Measurements from ENCODE around the gene RGS9.
"Not testable (repeated sequence)": the region's sequence is repeated elsewhere in the genome, so short reads cannot be mapped to it uniquely, and the experiment has no call there.

The RGS9 gene

DNA sequence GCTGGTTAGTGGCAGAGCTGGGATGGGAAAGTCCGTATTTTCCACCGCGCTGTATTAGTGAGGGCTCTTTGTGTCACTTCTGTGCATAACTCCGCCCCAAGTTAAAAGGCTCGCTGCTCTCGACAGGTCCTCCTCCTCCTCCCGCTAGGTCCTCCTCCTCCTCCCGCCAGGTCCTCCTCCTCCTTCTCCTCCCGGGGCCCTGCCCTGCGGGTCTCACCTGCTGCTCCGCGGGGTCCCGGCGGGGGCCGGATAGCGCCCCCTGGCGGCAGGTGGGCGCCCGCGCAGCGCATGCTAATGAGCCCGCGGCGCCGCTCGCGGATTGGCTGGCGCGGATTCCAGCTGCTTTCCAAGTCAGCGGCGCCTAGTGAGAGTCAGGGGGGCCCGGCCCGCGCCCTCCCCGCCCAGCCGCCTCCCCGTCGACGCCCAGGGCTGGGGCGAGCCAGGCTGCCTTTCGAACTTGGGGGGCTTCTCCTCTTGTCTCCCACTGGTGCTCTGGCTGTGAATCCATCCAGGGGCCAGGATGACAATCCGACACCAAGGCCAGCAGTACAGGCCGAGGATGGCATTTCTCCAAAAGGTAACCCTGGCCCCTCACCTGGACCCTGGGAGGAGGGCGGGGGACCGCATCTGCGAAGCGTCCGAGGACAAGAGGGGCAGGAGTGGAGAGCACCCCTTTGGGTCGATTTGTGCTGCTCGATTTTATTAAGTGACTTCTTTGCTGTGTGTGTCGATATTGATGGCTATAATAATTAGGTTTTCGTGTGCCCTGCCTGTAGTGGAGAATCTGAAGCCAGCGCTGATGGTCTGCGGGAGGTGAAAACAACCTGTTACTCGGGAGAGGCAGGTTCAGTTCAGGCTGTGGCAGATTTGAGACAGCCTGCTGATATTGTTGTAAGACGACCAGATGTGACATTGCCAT, at the start of gene RGS9:
Gene RGS9, plus strand, starts transcription at position 350 of the 919 bp plus-strand sequence. Its CDS starts 171 bp downstream, at position 521.
- DNase-seq (ENCODE audit: low read depth in 2 of 3, low spot score in 1 of 3): peak; percentile 49 to 68 (median 64)

GRCh38 chr17:65088621-65089360, 48.4 kb upstream of the RGS9 start:
- DNase-seq (ENCODE audit: low read depth in 2 of 3, low spot score in 1 of 3): no peak

DNA sequence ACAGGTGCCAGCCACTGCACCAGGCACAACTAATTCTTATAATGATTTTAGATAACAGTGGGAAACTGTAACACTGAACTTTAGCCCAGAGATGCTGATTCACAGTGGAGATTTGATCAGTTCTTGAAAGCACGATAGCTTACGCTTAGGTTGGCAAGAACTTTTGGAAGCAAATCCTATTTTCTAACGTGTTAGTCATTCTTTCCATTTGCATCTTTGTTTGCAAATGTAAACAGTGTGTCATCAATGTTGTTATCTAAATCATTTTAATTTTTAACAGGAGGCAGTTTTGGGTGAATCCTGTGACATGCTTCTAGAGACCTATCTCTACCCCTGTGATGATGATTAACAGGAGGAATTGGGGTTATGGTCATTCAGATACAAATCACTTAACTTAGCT, 44.9 kb upstream of the RGS9 start:
- no peak for DNase-seq (ENCODE audit: low read depth in 2 of 3, low spot score in 1 of 3)

GRCh38 chr17:65092721-65093356, 44.3 kb upstream of the RGS9 start:
- DNase-seq (ENCODE audit: low read depth in 2 of 3, low spot score in 1 of 3): not testable (repeated sequence)

GRCh38 chr17:65093930-65094329, 43.2 kb upstream of the RGS9 start:
- no peak for DNase-seq (ENCODE audit: low read depth in 2 of 3, low spot score in 1 of 3)

DNA sequence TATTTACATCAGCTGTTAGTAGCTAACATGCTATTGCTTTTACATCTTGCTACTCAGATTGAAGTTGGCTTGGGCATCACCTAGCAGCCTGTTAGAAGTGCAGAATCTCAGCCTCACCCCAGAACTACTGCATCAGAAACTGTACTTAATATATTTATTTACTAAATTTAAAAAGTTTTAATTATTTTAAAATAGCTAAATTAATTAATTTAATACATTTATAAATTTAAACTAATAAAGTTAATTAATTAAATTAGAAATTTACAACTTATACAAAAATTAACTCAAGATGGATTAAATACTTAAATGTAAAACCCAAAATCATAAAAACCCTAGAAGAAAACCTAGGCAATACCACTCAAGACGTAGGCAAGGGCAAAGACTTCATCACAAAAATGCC, 41.7 kb upstream of the RGS9 start:
- DNase-seq (ENCODE audit: low read depth in 2 of 3, low spot score in 1 of 3): no peak

DNA sequence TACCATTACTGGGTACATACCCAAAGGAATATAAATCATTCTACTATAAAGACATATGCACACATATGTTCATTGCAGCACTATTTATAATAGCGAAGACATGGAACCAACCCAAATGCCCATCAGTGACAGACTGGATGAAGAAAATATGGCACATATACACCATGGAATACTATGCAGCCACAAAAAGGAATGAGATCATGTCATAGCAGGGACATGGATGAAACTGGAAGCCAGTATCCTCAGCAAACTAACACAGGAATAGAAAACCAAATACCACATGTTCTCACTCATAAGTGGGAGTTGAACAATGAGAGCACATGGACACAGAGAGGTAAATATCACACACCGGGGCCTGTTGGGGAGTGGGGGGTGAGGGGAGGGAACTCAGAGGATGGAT, 40.8 kb upstream of the RGS9 start:
- DNase-seq (ENCODE audit: low read depth in 2 of 3, low spot score in 1 of 3): not testable (repeated sequence)

DNA sequence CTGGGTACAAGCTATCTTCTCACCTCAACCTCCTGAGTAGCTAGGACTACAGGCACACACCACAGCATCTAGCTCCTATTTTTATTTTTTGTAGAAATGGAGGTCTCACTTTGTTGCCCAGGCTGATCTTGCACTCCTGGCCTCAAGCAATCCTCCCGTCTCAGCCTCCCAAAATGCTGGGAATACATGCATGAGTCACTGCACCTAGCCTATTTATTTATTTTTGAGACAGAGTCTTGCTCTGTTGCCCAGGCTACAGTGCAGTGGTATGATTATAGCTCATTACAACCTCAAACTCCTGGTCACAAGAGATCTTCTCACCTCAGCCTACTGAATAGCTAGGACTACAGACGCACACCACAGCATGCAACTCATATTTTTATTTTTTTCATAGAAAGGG, 40.1 kb upstream of the RGS9 start:
- DNase-seq (ENCODE audit: low read depth in 2 of 3, low spot score in 1 of 3): no peak

- DNase-seq (ENCODE audit: low read depth in 2 of 3, low spot score in 1 of 3): no peak
Observed at GRCh38 chr17:65099475-65099874, 37.7 kb upstream of the RGS9 start.

- DNase-seq (ENCODE audit: low read depth in 2 of 3, low spot score in 1 of 3): peak; percentile 80 to 85 (median 85)
Observed at GRCh38 chr17:65099941-65100315, 37.2 kb upstream of the RGS9 start.

DNA sequence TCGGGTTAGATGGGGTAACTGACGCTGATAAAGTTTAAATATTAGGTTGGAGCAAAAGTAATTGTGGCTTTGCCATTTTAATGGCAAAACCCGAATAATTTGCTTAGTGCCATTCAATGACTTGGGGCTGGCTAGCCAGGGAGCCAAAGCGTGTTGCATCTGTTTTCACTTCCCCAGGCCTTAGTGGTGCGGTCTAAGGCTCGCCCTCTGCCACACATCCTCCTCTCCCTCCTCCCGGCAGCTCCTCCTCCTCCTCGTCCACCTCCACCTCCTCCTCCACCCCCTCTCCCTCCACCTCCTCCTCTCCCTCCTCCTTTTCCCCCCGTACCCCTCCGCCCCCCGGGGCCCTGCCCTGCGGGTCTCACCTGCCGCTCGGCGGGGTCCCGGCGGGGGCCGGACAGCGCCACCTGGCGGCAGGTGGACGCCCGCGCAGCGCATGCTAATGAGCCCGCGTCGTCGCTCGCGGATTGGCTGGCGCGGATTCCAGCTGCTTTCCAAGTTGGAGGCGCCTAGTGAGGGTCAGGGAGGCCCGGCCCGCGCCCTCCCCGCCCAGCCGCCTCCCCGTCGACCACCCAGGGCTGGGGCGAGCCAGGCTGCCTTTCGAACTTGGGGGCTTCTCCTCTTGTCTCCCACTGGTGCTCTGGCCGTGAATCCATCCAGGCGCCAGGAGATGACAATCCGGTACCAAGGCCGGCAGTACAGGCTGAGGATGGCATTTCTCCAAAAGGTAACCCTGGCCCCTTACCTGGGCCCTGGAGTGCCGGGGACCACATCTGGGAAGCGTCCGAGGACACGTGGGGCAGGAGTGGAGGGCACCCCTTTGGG, 36.6 kb upstream of the RGS9 start:
- peak; percentile 55 to 63 (median 63) for DNase-seq (ENCODE audit: low read depth in 2 of 3, low spot score in 1 of 3)

GRCh38 chr17:65101371-65101770, 35.8 kb upstream of the RGS9 start:
- no peak for DNase-seq (ENCODE audit: low read depth in 2 of 3, low spot score in 1 of 3)

DNA sequence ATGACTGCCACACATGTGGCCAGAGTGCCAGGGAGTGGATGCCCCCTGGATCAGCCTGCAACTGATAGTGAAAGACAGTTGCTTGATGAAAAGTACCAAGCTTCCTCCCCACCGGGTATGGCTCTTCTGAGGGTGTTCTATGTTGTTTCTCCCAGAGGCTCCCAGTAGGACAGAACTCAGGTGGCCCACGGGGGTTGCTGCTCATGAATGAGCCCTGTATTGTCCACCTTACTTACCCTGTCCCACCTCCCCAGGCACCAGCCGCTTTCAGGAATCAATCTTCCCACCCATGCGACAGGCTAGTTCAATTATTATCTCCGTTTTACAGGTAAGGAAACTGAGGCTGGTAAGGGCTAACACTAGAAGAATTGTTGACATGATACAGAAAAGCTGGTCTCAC, 34.9 kb upstream of the RGS9 start:
- DNase-seq (ENCODE audit: low read depth in 2 of 3, low spot score in 1 of 3): no peak

DNA sequence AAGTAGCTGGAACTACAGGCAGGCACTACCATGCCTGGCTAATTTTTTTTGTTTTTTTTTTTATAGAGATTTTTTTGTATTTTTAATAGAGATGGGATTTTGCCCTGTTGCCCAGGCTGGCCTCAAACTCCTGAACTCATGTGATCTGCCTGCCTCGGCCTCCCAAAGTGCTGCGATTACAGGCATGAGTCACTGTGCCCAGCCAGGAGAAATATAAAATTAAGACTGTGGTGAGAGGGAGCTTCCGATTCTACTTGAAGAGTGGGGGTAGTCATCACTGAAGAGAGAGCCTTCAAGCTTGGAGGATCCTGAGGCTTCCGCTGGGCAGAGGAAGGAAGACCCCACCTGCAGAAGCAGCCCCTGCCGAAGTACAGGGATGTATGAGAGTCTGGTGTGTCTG, 34.4 kb upstream of the RGS9 start:
- no peak for DNase-seq (ENCODE audit: low read depth in 2 of 3, low spot score in 1 of 3)

DNA sequence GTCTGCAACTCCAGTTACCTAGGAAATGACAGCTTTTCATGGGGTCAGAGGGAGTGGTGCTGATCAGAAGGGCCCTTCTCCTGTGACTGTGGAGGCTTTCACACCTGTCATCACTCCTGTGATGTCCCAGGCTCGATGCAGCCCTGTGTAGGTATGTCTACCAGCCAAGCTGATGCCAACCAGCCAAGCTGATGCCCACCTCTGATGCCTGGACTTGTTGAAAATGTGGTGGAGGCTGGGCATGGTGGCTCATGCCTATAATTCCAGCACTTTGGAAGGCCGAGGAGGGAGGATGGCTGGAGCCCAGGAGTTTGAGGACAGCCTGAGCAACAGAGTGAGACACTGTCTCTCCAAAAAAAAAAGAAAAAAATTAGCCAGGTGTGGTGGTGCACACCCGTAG, 33.7 kb upstream of the RGS9 start:
- no peak for DNase-seq (ENCODE audit: low read depth in 2 of 3, low spot score in 1 of 3)

DNA sequence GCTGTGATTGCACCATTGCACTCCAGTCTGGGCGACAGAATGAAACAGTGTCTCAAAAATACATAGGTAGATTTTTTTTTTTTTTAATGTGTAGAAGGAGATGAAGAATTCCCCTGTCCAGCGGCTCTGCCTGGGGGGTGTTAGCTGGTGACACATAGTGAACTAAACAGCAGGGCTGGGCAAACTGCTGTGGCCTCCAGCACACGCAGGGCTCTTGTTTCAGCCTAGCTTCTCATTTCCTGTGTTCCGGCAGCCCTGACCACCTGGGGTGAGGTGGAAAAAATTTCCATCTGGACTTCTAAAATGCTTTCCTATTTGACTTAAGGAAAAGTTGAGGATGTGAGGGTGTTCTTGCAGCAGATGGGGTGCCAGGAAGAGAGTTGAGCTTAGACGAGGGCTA, 33.3 kb upstream of the RGS9 start:
- DNase-seq (ENCODE audit: low read depth in 2 of 3, low spot score in 1 of 3): no peak

DNA sequence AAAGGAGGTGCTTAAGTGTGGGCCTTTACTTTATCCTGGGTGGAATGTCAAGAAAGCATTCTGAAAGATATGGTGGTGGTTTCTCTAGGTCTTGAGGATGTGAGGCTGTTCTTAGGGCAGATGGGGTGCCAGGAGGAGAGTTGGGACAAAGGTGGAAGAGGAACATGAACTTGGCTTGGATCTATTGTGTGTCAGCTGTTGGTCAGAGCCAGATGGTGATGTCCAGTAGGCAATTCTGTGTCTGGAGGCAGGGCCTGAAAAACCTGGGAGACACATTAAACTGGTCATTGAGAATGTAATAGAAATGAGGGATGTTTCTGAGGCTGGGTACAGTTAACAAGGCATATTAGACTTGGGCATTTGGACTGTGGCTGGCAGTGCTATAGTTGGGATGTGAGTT, 32.6 kb upstream of the RGS9 start:
- DNase-seq (ENCODE audit: low read depth in 2 of 3, low spot score in 1 of 3): no peak

GRCh38 chr17:65104973-65105372, 32.2 kb upstream of the RGS9 start:
- no peak for DNase-seq (ENCODE audit: low read depth in 2 of 3, low spot score in 1 of 3)

DNA sequence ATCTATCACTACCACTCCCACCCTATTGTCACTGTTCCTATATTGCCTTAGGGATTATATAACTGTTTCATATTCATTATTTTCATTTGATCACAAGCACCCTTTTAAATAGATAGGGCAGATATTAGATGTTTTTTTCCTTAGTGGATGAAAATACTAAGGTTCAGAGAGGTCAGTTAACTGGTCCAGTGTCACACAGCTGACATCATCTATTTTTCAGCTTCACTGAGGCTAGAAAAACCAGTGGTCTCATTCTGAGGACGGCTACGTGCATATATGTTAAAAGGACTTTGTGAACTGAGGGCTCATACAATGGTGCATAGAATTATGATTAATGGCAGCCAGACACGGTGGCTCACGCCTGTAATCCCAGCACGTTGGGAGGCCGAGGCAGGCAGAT, 29.0 kb upstream of the RGS9 start:
- DNase-seq (ENCODE audit: low read depth in 2 of 3, low spot score in 1 of 3): no peak

DNA sequence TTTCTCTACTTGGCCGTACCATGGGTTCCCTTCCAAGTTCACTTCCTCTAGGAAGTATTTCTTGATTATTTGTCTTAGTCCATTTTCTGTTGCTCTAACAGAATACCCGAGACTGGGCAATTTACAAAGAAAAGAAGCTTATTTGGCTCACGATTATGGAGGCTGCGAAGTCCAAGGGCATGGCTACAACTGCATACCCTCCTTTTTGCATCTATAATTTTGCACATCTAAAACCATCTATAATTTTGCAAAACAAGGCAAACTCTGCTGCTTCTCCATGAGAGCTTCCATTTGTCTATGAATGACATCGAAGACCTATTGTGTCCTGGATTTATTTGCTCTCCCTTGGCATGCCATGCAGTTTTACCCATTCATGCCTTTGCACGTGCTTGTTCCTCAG, 27.6 kb upstream of the RGS9 start:
- DNase-seq (ENCODE audit: low read depth in 2 of 3, low spot score in 1 of 3): no peak
